ENCODE results near the gene VPS39.

VPS39 gene

GRCh38 chr15:42135351-42135750 lies 72.8 kb downstream of the VPS39 start:
- Histone ChIP-seq H3K4me3 (ENCODE audit: low read depth, low read length) (no peak overlapping the region), H3K9me3 (ENCODE audit: control insufficient read depth, insufficient read depth, low read length) (no peaks in the 10 kb centered on the region; the same call in 1 of the 2 replicates), H3K9ac (ENCODE audit: low read depth, low read length) (no peak overlapping the region), H3K27me3 (ENCODE audit: control insufficient read depth, insufficient read depth, low read length) (no peaks in the 10 kb centered on the region), H3K27ac (ENCODE audit: low read depth, low read length) (no peak overlapping the region), H3K4me1 (ENCODE audit: control insufficient read depth, insufficient read depth, low read length) (no peaks in the 10 kb centered on the region; the same call in 1 of the 2 replicates), H3K36me3 (ENCODE audit: control insufficient read depth, insufficient read depth, low read length) (no peaks in the 10 kb centered on the region)

DNA sequence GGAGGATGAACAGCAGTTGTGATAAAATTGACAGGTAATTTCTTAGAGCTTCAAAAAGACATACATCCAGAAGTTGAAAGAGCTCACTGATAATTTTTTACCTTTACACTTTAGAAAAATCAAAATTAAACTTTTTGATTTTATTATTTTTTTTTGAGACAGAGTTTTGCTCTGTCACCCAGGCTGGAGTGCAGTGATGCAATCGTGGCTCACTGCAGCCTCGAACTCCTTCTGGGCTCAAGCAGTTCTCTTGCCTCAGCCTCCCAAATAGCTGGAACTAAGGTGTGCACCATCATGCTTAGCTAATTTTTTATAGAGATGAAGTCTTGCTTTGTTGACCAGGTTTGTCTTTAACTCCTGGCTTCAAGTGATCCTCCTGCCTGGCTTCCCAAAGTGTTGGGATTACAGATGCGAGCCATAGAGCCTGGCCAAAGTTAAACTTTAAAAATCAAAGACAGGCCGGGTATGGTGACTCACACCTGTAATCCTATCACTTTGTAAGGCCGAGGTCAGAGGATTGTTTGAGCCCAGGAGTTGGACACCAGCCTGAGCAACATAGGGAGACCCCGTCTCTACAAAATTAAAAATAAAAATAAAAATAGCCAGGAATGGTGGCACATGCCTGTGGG lies 73.4 kb downstream of the VPS39 start:
- Histone ChIP-seq H3K27ac (ENCODE audit: low read depth, low read length) (no peak overlapping the region), H3K9ac (ENCODE audit: low read depth, low read length) (no peak overlapping the region)

GRCh38 chr15:42133886-42134502 lies 74.1 kb downstream of the VPS39 start:
- Histone ChIP-seq H3K4me1 (ENCODE audit: control insufficient read depth, insufficient read depth, low read length) (no peaks in the 10 kb centered on the region; the same call in 1 of the 2 replicates), H3K9me3 (ENCODE audit: control insufficient read depth, insufficient read depth, low read length) (no peaks in the 10 kb centered on the region; the same call in 1 of the 2 replicates), H3K4me3 (ENCODE audit: low read depth, low read length) (no peak overlapping the region), H3K36me3 (ENCODE audit: control insufficient read depth, insufficient read depth, low read length) (no peaks in the 10 kb centered on the region), H3K27ac (ENCODE audit: low read depth, low read length) (no peak overlapping the region), H3K27me3 (ENCODE audit: control insufficient read depth, insufficient read depth, low read length) (no peaks in the 10 kb centered on the region), H3K9ac (ENCODE audit: low read depth, low read length) (no peak overlapping the region)

More for the DNA sequence above, 73.4 kb downstream of the VPS39 start:
- no peaks in the 10 kb centered on the region for H3K27me3 ChIP-seq (ENCODE audit: control insufficient read depth, insufficient read depth, low read length)
- no peaks in the 10 kb centered on the region; the same call in 1 of the 2 replicates for H3K9me3 ChIP-seq (ENCODE audit: control insufficient read depth, insufficient read depth, low read length)
- H3K4me3 ChIP-seq (ENCODE audit: low read depth, low read length), result no peak overlapping the region
- H3K4me1 ChIP-seq (ENCODE audit: control insufficient read depth, insufficient read depth, low read length), result no peaks in the 10 kb centered on the region; the same call in 1 of the 2 replicates
- H3K36me3 ChIP-seq (ENCODE audit: control insufficient read depth, insufficient read depth, low read length), result no peaks in the 10 kb centered on the region

GRCh38 chr15:42133356-42133755 lies 74.7 kb downstream of the VPS39 start:
- Histone ChIP-seq H3K27me3 (ENCODE audit: control insufficient read depth, insufficient read depth, low read length) (no peaks in the 10 kb centered on the region), H3K27ac (ENCODE audit: low read depth, low read length) (no peak overlapping the region), H3K4me3 (ENCODE audit: low read depth, low read length) (no peak overlapping the region), H3K36me3 (ENCODE audit: control insufficient read depth, insufficient read depth, low read length) (no peaks in the 10 kb centered on the region), H3K9ac (ENCODE audit: low read depth, low read length) (no peak overlapping the region), H3K4me1 (ENCODE audit: control insufficient read depth, insufficient read depth, low read length) (no peaks in the 10 kb centered on the region; the same call in 1 of the 2 replicates), H3K9me3 (ENCODE audit: control insufficient read depth, insufficient read depth, low read length) (no peaks in the 10 kb centered on the region)

DNA sequence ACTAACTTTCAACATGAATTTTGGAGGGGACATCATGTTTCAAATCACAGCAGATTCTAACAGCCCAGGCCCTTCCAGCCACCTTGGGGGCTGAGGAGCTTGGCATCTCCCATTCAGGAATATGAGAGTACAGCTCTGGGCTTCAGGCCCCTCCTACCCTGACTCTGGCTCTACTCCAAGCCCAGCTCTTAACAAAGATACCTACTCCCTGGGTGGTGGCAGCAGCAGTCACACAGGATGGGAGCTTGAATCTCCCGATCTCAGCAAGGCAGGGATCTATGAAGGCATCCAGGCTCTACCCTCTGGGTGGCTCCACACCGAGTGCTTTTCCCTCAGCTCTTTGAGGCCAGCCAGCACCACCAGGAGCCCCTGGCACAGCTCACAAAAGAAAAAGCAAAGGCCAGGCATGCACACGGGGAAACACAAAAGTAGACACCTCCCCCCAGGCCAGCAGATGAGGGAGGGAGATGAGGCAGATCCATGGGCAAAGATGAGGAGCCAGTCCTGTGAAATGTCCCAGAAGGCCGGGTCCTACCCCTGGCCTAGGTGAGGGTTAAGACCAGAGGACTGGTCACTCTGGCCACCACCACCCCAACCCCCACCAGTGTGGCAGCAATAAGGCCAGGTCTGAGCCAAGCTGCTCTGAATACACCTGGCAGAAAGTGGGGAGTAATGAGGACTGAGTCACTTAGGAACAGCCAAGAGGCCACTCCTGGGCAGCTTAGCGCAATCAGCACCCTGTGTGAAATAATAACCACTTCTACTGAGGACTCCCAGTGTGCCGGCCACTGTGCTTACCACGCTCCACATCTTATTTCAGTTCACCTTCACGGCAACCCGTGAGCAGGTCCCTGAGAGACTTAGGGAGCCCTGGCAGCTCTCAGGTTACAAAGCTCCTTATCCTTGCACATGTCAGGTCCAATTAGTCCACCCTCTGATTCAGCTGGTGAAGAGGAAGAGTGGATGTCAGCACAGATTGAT lies 76.0 kb downstream of the VPS39 start:
- Histone ChIP-seq H3K36me3 (ENCODE audit: control insufficient read depth, insufficient read depth, low read length) (no peaks in the 10 kb centered on the region), H3K9me3 (ENCODE audit: control insufficient read depth, insufficient read depth, low read length) (no peaks in the 10 kb centered on the region), H3K27me3 (ENCODE audit: control insufficient read depth, insufficient read depth, low read length) (no peaks in the 10 kb centered on the region), H3K9ac (ENCODE audit: low read depth, low read length) (no peak overlapping the region), H3K4me3 (ENCODE audit: low read depth, low read length) (no peak overlapping the region), H3K27ac (ENCODE audit: low read depth, low read length) (no peak overlapping the region), H3K4me1 (ENCODE audit: control insufficient read depth, insufficient read depth, low read length) (no peaks in the 10 kb centered on the region; the same call in 1 of the 2 replicates)

DNA sequence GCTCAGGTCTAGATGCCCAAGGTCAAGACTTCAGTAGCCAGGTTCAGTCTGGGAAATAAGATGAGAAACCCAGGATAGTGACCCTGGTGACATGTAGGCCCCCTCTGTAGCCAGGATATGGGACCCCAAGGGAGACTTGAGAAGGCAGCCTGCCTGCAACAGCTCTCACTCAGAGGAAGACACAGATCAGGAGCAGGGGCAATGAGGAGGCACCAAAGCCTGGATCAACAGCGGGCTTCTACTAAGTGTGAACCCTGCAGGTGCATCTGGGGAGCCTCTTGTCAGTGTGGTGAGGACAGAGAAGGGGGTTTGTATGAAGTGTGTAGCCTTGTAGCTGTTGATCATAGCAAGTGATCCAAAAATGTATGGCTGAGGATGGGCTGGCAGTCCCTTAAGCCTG lies 77.1 kb downstream of the VPS39 start:
- Histone ChIP-seq H3K4me1 (ENCODE audit: control insufficient read depth, insufficient read depth, low read length) (no peaks in the 10 kb centered on the region; the same call in 1 of the 2 replicates), H3K27ac (ENCODE audit: low read depth, low read length) (no peak overlapping the region), H3K27me3 (ENCODE audit: control insufficient read depth, insufficient read depth, low read length) (no peaks in the 10 kb centered on the region), H3K9me3 (ENCODE audit: control insufficient read depth, insufficient read depth, low read length) (no peaks in the 10 kb centered on the region), H3K9ac (ENCODE audit: low read depth, low read length) (no peak overlapping the region), H3K36me3 (ENCODE audit: control insufficient read depth, insufficient read depth, low read length) (no peaks in the 10 kb centered on the region), H3K4me3 (ENCODE audit: low read depth, low read length) (no peak overlapping the region)

DNA sequence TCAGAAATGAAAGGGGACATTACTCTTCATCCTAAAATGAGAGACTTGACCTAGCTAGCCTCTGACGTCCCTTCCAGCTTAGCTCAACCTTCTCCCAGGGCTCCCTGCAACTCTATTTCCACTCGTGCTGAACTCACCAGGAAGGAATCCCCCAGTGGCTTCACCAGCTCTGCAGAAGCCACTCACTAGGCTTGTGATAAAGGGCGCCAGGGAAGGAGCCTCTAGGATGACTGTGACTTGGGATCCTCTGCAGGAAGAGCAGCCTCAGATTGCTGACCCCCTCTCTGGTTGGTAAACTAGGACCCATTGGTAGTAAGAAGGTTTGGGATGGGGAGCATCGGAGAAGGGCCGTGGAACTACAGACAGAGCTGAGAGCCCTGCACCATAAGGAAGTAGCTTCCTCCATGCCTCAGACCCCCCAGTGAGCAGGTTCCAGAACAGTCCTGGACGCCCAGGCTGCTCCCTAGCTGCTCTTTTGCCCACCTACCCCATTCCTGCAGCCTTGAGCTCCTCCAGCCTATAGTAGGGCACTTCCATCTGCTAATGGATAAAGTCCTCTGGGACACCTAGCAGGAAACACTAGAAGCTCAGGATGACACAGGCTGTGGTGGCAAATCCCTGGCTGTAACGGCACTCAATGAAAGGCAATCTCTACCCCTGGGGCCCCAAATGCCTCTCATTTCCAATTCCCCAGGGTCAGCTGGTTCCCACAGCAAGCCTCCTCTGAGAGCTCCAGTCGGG lies 77.7 kb downstream of the VPS39 start:
- no peaks in the 10 kb centered on the region for H3K9me3 ChIP-seq (ENCODE audit: control insufficient read depth, insufficient read depth, low read length)
- H3K9ac ChIP-seq (ENCODE audit: low read depth, low read length), result no peak overlapping the region
- H3K27me3 ChIP-seq (ENCODE audit: control insufficient read depth, insufficient read depth, low read length), result no peaks in the 10 kb centered on the region
- H3K27ac ChIP-seq (ENCODE audit: low read depth, low read length), result no peak overlapping the region
- H3K4me1 ChIP-seq (ENCODE audit: control insufficient read depth, insufficient read depth, low read length), result no peaks in the 10 kb centered on the region; the same call in 1 of the 2 replicates
- no peaks in the 10 kb centered on the region for H3K36me3 ChIP-seq (ENCODE audit: control insufficient read depth, insufficient read depth, low read length)
- no peak overlapping the region for H3K4me3 ChIP-seq (ENCODE audit: low read depth, low read length)

GRCh38 chr15:42129364-42129763 lies 78.7 kb downstream of the VPS39 start:
- no peaks in the 10 kb centered on the region for H3K36me3 ChIP-seq (ENCODE audit: control insufficient read depth, insufficient read depth, low read length)
- no peak overlapping the region for H3K27ac ChIP-seq (ENCODE audit: low read depth, low read length)
- H3K27me3 ChIP-seq (ENCODE audit: control insufficient read depth, insufficient read depth, low read length), result no peaks in the 10 kb centered on the region
- H3K9me3 ChIP-seq (ENCODE audit: control insufficient read depth, insufficient read depth, low read length), result no peaks in the 10 kb centered on the region
- no peaks in the 10 kb centered on the region; the same call in 1 of the 2 replicates for H3K4me1 ChIP-seq (ENCODE audit: control insufficient read depth, insufficient read depth, low read length)
- H3K9ac ChIP-seq (ENCODE audit: low read depth, low read length), result no peak overlapping the region
- H3K4me3 ChIP-seq (ENCODE audit: low read depth, low read length), result no peak overlapping the region

DNA sequence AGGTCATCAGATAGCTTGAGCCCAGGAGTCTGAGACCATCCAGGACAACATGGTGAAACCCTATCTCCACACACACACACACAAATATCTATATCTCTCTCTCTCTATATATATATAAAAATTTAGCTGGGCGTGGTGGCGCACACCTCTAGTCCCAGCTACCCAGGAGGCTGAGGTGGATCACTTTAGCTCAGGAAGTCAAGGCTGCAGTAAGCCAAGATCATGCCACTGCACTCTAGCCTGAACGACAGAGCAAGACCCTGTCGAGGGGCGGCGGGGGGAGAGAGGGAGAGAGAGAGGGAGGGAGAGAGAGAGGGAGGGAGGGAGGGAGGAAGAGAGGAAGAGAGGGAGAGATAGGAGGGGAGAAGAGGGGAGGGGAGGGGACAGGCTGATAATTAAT lies 79.6 kb downstream of the VPS39 start:
- Histone ChIP-seq H3K9ac (ENCODE audit: low read depth, low read length) (no peak overlapping the region), H3K4me1 (ENCODE audit: control insufficient read depth, insufficient read depth, low read length) (no peaks in the 10 kb centered on the region; the same call in 1 of the 2 replicates), H3K36me3 (ENCODE audit: control insufficient read depth, insufficient read depth, low read length) (no peaks in the 10 kb centered on the region), H3K9me3 (ENCODE audit: control insufficient read depth, insufficient read depth, low read length) (no peaks in the 10 kb centered on the region), H3K27ac (ENCODE audit: low read depth, low read length) (no peak overlapping the region), H3K27me3 (ENCODE audit: control insufficient read depth, insufficient read depth, low read length) (no peaks in the 10 kb centered on the region), H3K4me3 (ENCODE audit: low read depth, low read length) (no peak overlapping the region)

- H3K27me3 ChIP-seq (ENCODE audit: control insufficient read depth, insufficient read depth, low read length), result no peaks in the 10 kb centered on the region; the same call in 1 of the 2 replicates
- no peak overlapping the region for H3K4me3 ChIP-seq (ENCODE audit: low read depth, low read length)
- no peak overlapping the region for H3K9ac ChIP-seq (ENCODE audit: low read depth, low read length)
- H3K27ac ChIP-seq (ENCODE audit: low read depth, low read length), result no peak overlapping the region
- no peaks in the 10 kb centered on the region for H3K9me3 ChIP-seq (ENCODE audit: control insufficient read depth, insufficient read depth, low read length)
- H3K36me3 ChIP-seq (ENCODE audit: control insufficient read depth, insufficient read depth, low read length), result no peaks in the 10 kb centered on the region
- peaks cover 11% of the 10 kb centered on the region for H3K4me1 ChIP-seq (ENCODE audit: control insufficient read depth, insufficient read depth, low read length)
Observed at GRCh38 chr15:42123546-42123945, 84.6 kb downstream of the VPS39 start.
